Measurements from ENCODE around the gene CNDP1.

The CNDP1 gene

DNA sequence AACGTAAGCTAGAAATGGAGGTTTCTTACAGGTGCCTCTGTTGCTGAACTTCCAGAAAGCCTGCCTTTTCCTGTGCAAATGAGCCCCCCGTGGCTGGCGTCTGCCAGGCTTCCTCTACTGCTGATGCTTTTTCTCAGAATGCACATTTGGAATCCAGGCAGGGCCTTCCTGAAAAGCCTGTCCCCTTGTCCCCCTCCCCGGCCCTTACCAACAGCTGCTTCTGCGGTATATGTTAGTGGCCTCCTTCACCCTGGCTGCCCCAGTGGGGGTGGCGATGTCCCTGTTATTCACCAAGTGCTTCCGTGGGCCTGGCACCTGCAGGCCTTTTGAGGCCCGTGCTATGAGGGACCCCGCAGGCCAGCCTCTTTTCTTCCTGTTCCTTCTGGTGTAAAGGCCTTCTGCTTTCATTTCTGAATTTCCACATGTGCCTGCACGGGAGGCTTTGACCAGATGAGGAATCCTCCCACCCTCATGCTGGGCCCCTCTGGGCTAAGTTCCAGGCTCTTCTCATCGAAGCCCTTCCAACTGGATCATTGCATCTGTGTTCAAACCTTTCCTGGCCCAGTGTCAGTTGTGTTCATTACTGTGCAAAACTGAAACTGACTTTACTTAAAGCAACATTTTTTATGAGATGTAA is 27.7 kb upstream of the CNDP1 start:
- no peak for DNase-seq (ENCODE audit: low read depth)

DNA sequence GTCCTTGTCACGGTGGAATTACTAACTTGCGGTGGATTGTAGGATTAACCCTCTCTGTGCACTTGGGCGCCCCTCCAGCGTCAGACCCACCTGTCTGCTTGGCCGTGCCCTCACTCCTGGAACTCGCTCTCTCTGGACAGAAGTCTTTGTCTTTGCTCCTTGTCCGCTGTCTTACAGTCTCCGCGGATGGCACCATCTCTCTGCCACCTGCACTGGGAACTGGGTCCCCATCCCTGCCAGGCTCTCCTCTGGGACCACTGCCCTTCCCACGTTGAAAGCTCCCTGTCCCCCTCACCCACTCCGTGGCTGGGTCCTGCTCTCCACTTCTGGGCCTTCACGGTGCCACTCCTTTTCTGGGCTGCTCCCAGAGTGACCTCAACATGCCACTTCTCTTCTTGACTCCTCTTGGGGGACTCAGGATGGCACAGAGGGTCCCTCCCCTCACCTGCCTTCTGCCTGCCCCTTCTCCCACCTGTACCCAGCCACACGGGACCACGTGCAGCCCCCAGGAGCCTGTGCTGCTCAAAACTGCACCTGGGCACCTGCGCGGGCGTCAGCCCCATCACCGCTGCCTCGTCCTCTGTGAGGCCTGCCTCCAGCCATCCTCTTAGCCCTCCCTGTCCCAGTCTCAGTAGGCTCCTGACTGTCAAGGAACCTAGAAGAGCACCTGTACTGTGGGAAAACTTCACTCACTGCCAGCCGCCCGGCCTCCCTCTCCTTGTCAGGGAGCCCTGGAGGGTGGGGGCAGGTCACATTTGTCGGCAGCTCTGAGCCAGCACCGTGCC is 27.0 kb upstream of the CNDP1 start:
- no peak for DNase-seq (ENCODE audit: low read depth)

DNA sequence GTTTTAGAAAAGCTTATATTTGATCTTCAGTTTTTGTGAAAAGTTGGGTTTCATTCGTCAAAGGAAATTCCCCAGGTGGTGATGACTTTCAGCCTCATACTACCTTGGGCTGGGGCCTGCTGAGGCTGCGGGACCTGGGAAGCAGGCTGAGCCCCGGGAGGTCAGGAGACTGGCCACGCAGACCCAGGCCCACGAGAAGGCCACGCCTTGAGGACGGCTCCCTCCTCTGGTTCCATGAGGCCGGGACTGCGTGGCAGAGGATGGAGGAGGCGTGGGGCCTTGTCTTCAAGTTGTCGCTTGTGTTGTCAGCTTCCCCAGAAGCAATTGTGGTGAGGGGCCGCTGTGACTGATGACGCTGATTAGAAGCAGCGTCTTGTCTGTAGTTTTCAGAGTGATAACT is 26.4 kb upstream of the CNDP1 start:
- DNase-seq (ENCODE audit: low read depth): no peak

DNA sequence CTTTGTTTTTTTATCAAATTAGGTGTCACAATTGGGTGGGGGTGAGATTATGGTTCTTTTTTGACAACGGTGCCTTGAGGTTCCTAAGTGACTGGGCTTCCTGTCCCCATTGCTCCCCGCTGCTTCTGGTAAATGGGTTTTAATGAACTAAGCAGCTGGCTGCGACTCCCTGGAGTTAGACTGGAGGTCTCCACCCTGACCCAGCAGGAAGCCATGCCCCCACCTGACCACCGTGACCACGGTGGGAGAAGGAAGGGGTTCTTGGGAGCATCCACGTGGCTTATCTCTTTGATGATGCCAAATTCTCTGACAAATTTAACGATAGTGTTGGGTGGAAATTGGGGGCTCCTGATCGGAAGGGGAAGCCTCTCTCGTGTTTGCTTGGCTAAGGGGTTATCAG is 25.9 kb upstream of the CNDP1 start:
- DNase-seq (ENCODE audit: low read depth): no peak

DNA sequence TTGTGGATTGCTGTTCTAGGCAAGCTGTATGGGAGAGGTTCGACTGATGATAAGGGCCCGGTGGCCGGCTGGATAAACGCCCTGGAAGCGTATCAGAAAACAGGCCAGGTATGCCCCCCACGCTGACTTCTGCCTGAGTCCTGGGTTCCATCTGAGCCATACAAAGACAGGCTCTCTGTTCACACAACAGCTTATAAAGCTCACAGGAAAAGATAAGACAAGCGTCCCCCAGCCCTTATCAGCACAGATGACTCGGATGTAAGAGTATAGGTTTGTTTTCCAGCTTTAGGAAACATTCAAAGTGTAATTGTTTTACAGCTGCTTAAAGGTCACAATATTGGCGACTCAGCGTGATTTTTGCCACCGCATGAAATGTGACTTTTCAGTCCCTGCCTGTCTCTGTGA is 25.5 kb upstream of the CNDP1 start:
- DNase-seq (ENCODE audit: low read depth): no peak

DNA sequence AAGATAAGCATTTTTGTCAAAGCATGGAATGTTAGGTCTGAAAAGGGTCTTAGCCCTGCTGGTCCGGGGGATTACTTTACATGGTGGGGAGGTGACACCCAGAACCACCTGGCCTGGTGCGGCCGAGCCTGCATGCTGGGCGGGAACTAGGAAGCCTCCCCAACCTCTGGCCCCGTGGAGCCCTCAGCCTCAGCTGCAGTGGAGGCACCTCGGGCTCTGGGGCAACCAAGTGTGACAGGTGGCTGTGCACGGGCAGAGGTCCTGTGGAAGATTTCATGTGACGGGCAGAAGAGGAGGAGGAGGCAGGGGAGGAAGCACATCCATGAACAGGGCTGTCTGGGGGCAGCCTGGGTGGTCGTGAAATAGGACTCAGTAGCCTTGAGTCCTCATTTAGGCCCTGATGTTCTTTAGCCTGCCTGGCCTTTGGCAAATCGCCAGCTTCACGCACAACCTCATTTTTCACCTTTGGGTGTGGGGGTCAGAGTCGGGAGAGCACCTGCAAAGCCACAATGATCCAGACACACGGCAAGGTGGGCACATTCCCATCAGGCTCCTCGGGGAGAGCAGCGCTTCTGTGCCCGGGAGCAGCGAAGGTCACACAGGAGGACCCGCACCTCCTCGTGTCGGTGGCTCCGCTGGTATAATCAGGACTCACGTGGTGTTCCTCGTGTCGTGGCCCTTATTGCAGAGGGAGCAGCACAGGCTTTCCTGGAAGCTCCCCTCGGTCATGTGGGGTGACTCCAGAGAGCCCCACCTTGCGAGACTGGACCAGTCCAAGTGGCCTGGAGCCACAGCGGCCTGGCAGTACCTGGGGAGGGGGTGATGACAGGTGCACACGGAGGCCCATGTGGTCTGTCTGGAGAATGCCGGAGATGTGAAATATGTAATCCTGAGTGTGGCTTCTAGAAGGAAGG is 24.2 kb upstream of the CNDP1 start:
- DNase-seq (ENCODE audit: low read depth): no peak

DNA sequence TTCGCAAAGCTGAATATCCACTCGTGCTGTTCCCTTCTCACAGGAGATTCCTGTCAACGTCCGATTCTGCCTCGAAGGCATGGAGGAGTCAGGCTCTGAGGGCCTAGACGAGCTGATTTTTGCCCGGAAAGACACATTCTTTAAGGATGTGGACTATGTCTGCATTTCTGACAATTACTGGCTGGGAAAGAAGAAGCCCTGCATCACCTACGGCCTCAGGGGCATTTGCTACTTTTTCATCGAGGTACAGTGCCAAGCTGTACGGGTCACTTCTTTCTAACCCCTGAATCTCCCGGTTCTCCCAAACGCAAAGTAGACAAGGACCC is 23.6 kb upstream of the CNDP1 start:
- no peak for DNase-seq (ENCODE audit: low read depth)

DNA sequence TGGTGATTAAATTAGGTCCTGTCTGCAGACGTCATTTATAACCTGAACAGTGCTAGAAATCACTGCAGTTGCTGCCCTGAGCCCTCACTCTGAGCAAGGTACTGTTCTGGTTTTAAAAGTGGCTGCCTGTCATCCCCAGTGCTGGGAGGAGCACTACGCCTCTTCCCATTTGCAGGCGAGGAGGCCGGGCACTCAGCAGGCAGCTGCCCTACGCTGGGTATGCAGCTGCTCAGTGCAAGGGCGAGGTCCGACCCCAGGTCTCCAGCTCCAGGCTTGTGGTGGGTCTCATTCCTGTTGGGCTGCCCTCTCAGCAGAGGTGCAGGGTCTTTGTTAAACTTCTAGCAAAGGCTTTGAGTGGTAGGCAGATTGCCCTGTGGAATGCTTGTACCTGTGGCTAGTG is 22.5 kb upstream of the CNDP1 start:
- no peak for DNase-seq (ENCODE audit: low read depth)

DNA sequence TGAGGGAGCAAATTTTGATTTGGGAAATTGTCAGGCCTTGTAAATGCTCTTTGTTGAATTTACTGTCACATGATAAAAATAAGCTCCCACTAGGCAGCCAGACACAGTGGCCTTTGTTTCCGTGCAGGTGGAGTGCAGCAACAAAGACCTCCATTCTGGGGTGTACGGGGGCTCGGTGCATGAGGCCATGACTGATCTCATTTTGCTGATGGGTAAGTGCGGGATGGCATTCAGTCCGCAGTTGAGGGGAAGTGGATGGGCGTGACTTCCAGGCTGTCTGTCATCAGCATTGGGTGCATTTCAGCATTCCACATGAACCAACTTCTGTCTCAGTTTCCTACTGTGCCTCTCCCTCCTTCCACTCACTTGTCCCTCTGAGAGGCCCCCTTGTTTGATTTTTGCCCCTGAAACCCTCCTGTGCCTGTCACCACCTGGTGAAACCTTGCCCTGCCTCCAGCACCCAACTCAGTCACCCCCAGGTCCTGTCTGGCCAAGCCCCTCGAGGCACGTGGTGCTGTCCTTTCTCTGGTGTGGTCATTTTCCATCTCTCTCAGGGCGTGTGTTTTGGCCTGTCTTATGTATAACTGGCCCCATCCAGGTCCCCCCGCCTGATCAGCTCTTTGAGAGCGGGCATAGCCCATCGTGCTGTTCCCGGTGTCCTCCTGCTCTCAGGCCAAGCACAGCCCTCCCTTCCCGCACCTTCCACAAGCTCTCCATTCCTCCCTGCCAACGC is 21.8 kb upstream of the CNDP1 start:
- DNase-seq (ENCODE audit: low read depth): no peak

DNA sequence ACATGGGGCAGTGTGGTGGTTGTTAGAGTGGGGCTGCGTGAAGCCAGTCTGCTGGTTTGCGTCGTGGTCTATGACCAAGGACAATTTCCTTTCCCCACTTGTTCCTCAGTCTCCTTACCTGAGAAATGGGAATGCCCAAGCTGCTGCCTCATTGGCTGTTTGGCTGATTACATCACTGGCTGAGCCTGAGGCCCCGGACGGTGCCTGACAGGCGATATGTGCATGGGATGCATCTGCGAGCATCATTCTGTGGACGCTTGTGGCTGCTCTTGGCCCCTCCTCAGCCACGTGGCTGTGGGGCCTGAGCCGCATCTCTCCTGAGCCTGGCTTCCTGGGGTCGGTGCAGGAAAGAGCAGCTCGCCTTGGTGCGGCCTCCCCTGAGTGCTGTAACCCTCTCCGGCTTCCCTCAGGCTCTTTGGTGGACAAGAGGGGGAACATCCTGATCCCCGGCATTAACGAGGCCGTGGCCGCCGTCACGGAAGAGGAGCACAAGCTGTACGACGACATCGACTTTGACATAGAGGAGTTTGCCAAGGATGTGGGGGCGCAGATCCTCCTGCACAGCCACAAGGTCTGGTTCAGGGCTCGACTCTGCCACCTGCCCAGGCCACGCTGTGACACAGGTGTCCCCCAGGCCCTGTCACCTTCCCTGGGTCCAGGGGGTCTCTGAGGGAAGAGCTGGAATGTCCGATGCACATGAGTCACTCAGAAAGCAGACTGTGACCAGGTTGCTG is 21.0 kb upstream of the CNDP1 start:
- DNase-seq (ENCODE audit: low read depth): no peak

DNA sequence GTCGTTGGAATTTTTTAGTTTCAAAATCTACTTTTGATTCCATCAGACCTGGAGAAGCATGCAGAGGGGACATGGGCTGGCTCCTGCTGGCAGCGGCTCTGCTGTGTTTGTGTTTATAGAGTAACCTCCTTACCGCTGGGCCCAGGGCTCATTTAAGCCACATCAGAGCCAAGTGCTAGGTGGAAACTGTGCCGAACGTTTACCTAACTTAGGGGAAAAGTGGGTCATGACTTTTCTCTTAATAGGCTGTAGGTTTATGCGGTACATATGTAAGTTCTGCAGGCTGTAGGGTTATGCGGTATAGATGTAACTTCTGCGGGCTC is 20.5 kb upstream of the CNDP1 start:
- DNase-seq (ENCODE audit: low read depth): no peak

DNA sequence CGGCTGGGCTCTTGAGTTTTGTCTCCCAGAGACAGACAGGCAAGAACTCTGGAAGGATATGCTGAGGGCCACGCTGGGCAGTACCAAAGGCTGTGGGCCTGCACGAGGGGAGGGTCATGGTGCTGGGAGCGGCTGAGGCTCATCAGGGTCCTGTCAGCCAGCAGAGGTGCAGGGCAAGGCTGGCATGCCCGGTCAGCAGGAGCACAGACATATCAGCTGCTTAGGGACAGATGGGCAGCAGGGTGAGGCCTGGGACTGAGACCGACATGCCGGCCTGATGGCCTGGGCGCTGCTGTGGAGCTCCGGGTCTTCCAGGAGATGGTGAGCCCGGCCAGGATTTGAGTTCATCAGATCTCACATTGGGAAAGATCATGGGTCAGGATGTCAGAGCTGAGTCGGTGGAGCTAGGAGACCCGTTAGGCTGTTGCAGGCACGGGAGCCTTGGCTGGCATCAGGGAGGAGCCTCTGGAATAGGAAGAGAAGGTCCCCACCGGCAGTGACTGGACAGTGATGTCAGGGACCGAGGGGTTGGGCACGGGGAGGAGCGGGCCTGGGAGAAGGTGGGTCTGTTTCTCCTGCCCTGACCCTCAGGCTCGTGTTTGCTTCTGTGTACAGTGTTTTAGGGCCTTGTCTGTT is 19.3 kb upstream of the CNDP1 start:
- no peak for DNase-seq (ENCODE audit: low read depth)

DNA sequence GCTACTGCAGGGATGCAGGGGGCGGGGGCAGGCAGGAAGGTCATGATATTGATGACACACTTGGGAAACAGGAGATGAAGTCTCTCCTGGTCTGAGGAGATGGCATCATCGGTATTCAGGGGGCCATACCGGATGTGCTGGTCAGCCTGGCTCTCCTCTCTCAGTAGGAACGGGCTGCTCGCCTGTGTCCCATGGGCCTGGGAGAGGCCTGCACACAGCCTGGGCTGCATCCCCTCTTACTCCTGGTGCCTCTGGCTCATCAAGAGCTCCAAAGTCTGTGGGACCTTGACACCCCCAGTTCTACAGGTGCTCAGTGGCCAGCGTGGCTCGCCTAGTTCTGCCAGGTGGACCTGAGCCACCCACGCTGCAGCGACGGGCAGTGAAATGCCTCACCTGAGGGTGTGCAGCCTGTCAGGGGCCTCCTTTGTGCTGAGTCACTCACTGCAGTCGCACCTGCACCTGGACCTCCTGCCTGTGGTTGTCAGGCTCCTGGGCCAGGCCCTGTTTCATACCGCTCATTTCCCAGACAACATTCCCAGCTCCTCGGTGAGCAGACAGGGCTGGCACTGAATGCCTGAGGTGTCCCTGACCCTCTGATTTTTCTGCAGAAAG is 18.6 kb upstream of the CNDP1 start:
- no peak for DNase-seq (ENCODE audit: low read depth)

DNA sequence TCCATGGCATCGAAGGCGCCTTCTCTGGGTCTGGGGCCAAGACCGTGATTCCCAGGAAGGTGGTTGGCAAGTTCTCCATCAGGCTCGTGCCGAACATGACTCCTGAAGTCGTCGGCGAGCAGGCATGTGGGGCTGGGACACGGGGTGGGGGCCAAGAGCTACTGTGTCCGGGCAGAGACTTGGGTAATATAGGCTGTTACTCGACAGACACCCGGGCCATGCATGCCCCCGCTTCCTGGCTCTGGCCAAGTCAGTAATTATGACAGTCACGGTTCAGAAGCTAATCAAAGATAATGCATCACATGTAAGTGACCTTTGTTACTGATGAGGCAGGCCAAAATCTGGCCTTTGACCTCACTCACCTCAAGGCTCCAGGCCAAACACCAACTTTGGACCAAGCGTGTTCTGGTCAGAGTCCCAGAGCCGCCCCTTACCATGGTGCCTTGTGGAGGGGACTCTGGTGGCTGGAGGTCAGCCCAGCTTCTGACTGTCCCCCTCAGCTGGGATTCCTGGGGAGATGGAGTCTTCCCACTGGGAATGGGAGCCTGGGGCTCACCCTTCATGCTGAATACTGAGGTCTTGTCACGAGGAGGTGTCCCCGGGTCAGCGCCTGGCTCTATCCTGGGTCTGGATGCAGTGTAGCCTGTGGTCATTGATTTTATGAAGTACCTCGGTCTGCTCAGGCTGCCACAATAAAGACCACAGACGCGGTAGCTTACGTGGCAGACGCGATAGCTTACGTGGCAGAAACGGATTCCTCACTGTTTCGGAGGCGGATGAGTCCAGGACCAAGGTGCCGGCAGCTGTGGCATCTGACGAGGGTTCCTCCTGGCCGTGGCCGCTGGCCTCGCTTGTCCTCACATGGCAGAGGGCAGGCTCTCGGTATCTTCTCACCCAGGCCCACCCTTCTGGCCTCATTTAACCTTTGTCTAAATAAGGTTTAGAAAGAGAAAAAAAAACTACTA is 17.7 kb upstream of the CNDP1 start:
- no peak for DNase-seq (ENCODE audit: low read depth)

DNA sequence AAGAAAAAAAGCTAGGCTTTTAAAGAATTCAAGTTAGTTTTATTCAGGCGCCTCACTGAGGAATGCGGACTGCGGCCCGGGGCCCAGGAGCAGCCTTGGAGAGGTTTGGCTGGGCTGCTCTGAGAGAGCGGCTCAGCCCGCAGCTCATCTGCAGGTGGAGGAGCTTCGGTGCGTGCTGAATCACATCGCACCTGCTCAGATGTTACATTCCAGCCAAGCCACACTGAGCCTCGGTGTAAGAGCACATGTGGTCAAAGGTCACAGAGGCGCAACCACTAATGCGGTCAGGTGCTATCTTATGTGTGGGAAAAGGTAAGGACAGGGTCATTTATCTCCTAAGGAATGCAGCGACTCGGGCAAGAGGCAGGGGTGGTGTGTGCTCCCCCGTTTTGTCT is 17.1 kb upstream of the CNDP1 start:
- DNase-seq (ENCODE audit: low read depth): no peak

DNA sequence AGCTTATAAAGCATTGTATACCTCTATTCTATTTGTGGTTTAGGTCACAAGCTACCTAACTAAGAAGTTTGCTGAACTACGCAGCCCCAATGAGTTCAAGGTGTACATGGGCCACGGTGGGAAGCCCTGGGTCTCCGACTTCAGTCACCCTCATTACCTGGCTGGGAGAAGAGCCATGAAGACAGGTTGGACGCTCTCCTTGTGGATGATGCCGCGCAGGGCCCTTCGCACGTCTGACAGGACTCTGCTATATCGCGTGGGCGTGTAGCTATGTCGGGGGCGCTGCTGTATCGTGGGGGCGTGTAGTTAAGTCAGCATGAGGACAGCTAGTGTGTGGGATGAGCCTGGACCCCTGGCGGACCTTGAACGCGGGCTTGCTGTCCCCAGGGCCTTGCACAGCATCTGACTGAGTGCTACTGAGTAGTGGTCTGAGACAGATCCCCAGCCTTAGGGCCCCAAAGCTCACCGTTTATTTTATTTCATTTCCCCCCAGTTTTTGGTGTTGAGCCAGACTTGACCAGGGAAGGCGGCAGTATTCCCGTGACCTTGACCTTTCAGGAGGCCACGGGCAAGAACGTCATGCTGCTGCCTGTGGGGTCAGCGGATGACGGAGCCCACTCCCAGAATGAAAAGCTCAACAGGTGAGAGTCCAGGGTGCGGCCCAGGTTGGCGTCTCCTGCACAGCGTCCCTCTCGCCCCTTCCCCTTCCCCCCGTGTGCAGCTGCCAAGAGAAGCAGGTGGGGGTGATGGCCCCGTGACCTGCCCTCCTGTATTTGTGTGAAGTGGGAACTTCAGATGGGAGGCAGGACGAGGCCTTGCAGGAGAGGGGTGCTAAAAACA is 15.6 kb upstream of the CNDP1 start:
- DNase-seq (ENCODE audit: low read depth): no peak

DNA sequence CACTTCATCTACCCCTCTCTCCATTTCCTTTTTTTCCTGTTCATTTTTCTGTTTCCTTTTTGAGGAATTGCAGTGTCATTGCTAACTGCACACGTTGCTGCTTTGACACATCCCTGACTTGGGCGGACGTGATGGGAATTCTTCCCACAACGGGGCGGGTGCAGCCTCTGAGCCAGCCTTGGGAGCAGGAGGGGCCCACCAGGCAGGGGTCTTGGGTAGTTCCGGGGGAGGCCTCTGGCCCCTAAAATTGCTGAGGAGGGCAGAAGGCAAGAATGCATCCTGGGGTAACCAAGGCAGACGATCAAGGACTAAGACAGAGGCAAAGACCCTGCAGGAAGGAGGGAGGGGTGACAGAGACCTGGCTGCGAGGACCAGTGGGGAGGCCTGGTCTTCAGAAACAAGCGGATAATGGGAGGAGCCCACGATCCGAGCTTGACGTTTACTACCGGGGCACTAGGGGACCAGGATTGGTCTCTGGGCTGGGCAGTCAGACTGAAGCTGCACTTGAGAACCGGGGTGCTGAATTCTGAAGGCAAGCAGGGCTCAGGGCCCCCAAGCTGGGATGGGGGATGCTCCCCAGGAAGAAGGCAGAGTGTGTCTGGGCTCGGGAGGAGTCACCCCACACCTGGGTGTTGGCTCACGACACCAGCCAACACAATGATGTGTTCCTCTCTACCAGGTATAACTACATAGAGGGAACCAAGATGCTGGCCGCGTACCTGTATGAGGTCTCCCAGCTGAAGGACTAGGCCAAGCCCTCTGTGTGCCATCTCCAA is 14.8 kb upstream of the CNDP1 start:
- no peak for DNase-seq (ENCODE audit: low read depth)
